Bronchial epithelial cell (primary cell): ENCODE measurements around the gene CD63. TPM values are rescaled to one million over a fixed set of nuclear protein-coding genes. Genes with fewer than 3 reads are reported as not detected.
"Not testable (repeated sequence)": the region's sequence is repeated elsewhere in the genome, so short reads cannot be mapped to it uniquely, and the experiment has no call there.

Source experiments
- DNase-seq: peaks from one replicate; pipeline ENCODE4 v3.0.0-alpha.2; 2010; ENCODE audit warnings: low read depth
- FAIRE-seq: peaks from 2 replicates; lab custom pipeline; 2011; peaks lifted over from hg19 to GRCh38; lab: Jason Lieb, UNC
- H3K27me3 ChIP-seq: 2 replicates; pipeline ENCODE4 v1.5.1; 2011; ENCODE audit warnings: low read length; ENCODE audit not compliant: control insufficient read depth, insufficient read depth
- H3K36me3 ChIP-seq: 2 replicates; pipeline ENCODE4 v1.5.1; 2011; ENCODE audit warnings: low read length; ENCODE audit not compliant: control insufficient read depth, insufficient read depth
- H3K4me3 ChIP-seq: 2 replicates; pipeline ENCODE4 v1.5.1; 2011; ENCODE audit warnings: mild to moderate bottlenecking, low read depth, low read length, control low read depth
- CTCF ChIP-seq: IDR thresholded peaks from 2 replicates; pipeline ENCODE4 v1.5.1; 2011; ENCODE audit warnings: mild to moderate bottlenecking, moderate library complexity, low read length, control low read depth, inconsistent platforms; ENCODE audit not compliant: insufficient read depth, severe bottlenecking
- total RNA-seq: library from RNA; depleted of rRNA; stranded (reverse); fragments of >200 nt; gene quantifications from 2 replicates; pipeline ENCODE4 v1.2.1, GENCODE V29; 2014

The CD63 gene
- total RNA-seq, 1 donor from 2014 or later = 1,301 TPM

- peaks cover 9% of the 10 kb centered on the region for H3K36me3 ChIP-seq
Observed at GRCh38 chr12:55762646-55763045, 33.8 kb upstream of the CD63 start.

GRCh38 chr12:55760663-55761062 lies 31.9 kb upstream of the CD63 start:
- peaks cover 16% of the 10 kb centered on the region for H3K36me3 ChIP-seq
- H3K4me3 ChIP-seq = no peak overlapping the region
- no peaks in the 10 kb centered on the region for H3K27me3 ChIP-seq
- no peak for DNase-seq
- no peak for FAIRE-seq
- TF ChIP-seq CTCF = no peak

More at GRCh38 chr12:55762646-55763045, 33.8 kb upstream of the CD63 start:
- DNase-seq (no peak), FAIRE-seq (no peak)
- no peak overlapping the region for H3K4me3 ChIP-seq
- TF ChIP-seq CTCF = no peak
- no peaks in the 10 kb centered on the region for H3K27me3 ChIP-seq

- H3K4me3 ChIP-seq, FAIRE-seq, H3K27me3 ChIP-seq, DNase-seq: not testable (repeated sequence)
- H3K36me3 ChIP-seq = peaks cover 18% of the 10 kb centered on the region
Observed at GRCh38 chr12:55758575-55758974, 29.8 kb upstream of the CD63 start.

DNA sequence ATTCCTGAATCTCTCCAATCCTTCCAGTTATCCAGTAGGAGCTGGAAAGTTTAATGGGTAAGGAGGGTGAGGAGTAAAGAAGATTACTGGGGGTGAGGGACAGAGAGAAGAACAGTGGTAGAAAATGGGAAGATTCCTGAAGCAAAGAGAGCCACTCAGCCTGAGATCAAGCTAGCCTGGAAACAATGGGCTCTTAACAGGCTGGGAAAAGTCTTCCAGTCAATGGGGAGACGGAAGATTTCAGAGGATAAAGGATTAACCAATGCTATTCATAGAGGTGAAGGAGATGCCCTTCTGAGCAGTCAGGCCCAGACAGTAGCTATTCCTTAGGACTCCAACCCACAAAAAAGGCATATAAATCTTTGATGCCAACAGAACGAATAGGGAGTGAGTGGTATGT lies 28.9 kb upstream of the CD63 start:
- Histone ChIP-seq H3K27me3 (no peaks in the 10 kb centered on the region), H3K36me3 (peaks cover 19% of the 10 kb centered on the region), H3K4me3 (no peak overlapping the region)
- no peak for TF ChIP-seq CTCF
- DNase-seq = no peak
- no peak for FAIRE-seq

- FAIRE-seq (no peak), DNase-seq (no peak)
- Histone ChIP-seq H3K36me3 (peaks cover 23% of the 10 kb centered on the region), H3K27me3 (no peaks in the 10 kb centered on the region), H3K4me3 (no peak overlapping the region)
- no peak for TF ChIP-seq CTCF
Observed at GRCh38 chr12:55755246-55755645, 26.4 kb upstream of the CD63 start.

GRCh38 chr12:55748230-55748993 lies 19.6 kb upstream of the CD63 start:
- TF ChIP-seq CTCF = no peak
- DNase-seq (no peak), FAIRE-seq (no peak)
- H3K27me3 ChIP-seq = no peaks in the 10 kb centered on the region
- H3K4me3 ChIP-seq = no peak overlapping the region
- H3K36me3 ChIP-seq = peaks cover 6% of the 10 kb centered on the region
